Activated T-helper 17 cell treated with anti-CD3 and anti-CD28 coated beads, Interleukin-2, amount 50 U/mL, for 72 hours (primary cell): ENCODE results near the gene CRIP1. TPM values are rescaled to one million over a fixed set of nuclear protein-coding genes. Genes with fewer than 3 reads are reported as not detected.

Source experiments
- ATAC-seq: fragments of 150-1000 bp; cut with Tn5 transposase; replicated peaks from 2 replicates; pipeline ENCODE4 v1.10.0; 2021; ENCODE audit warnings: mild to moderate bottlenecking, moderate library complexity
- H3K27ac Mint-ChIP-seq: one replicate; pipeline ENCODE4 v1.8.0; 2022; ENCODE audit warnings: mixed read lengths
- H3K27me3 Mint-ChIP-seq: one replicate; pipeline ENCODE4 v1.8.0; 2022; ENCODE audit warnings: mixed read lengths
- H3K36me3 Mint-ChIP-seq: one replicate; pipeline ENCODE4 v1.8.0; 2022; ENCODE audit warnings: low read depth, mild to moderate bottlenecking, mixed read lengths
- H3K4me1 Mint-ChIP-seq: one replicate; pipeline ENCODE4 v1.8.0; 2022; ENCODE audit warnings: mixed read lengths
- H3K4me3 Mint-ChIP-seq: one replicate; pipeline ENCODE4 v1.8.0; 2022; ENCODE audit warnings: mild to moderate bottlenecking, mixed read lengths
- H3K9me3 Mint-ChIP-seq: one replicate; pipeline ENCODE4 v1.8.0; 2022; ENCODE audit warnings: mixed read lengths
- total RNA-seq, 2 donors: library from RNA; stranded (reverse); gene quantifications; one replicate each; pipeline ENCODE4 v1.2.3, GENCODE V29; 2022

Gene CRIP1
- total RNA-seq, 2 donors from 2014 or later, result 271 to 358 TPM

DNA sequence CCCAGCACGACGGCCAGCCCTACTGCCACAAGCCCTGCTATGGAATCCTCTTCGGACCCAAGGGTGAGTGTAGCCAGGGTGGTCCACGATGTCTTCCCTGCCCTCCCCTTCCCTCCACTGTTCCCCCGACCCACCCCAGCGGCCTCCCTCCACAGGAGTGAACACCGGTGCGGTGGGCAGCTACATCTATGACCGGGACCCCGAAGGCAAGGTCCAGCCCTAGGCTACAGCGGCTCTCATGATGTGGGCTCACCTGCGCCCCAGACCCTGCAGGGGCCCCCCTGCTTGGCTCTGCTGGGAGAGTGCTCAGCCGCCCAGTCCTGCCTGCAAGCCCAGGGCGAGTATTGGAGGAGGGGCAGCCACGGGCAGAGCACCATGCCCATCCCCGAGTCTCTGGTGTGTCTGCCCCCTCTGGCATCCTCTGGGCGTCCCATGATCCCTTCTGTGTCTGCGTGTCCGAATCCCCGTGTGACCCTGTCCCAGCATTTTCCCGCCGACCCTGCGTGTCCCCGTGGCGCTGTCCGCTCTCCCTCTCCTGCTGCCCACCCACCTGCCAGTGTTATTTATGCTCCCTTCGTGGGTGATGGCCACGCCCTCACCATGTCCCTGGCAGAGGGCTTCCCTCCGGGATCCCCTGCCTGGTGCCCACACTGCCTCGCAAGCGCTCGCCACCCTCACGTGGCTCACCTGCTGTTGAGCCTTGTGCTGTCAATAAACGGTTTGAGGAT is 7.1 kb upstream of the CRIP1 start:
- Mint-ChIP-seq H3K36me3 (no peaks in the 10 kb centered on the region), H3K4me3 (no peak overlapping the region), H3K9me3 (no peaks in the 10 kb centered on the region), H3K4me1 (peaks cover 18% of the 10 kb centered on the region), H3K27me3 (no peaks in the 10 kb centered on the region), H3K27ac (no peak overlapping the region)
- ATAC-seq, result no peak

DNA sequence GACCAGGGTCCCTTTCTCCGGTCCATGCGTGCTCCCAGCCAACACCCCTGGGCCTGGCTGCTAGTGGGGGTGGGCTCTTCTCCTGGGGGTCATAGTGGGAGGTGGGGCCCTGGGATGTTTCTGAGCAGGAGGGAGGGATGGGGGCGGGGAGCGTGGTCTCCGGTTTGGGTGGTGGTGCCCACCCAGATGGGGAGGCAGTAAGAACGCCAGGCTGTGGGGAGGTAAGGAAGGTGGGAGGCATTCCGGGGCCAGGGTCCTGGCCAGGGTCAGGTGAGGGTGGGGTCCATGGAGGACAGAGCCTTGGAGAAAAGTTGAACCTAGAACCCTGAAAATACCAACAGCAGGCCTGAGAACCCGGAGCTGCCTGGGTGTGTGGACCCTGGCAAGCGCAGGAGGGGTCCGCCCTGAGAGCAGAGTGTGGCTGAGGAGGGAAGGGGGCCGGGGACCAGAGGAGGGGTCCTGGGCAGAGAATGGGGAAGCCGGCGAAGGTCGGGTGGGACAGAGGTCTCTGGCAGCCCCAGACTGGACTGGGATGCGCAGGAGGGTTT is 6.4 kb upstream of the CRIP1 start:
- ATAC-seq, result no peak
- Mint-ChIP-seq H3K4me3 (peak overlapping the region; percentile 78), H3K36me3 (no peaks in the 10 kb centered on the region), H3K27me3 (no peaks in the 10 kb centered on the region), H3K4me1 (peaks cover 20% of the 10 kb centered on the region), H3K27ac (peak overlapping the region; percentile 100), H3K9me3 (no peaks in the 10 kb centered on the region)

DNA sequence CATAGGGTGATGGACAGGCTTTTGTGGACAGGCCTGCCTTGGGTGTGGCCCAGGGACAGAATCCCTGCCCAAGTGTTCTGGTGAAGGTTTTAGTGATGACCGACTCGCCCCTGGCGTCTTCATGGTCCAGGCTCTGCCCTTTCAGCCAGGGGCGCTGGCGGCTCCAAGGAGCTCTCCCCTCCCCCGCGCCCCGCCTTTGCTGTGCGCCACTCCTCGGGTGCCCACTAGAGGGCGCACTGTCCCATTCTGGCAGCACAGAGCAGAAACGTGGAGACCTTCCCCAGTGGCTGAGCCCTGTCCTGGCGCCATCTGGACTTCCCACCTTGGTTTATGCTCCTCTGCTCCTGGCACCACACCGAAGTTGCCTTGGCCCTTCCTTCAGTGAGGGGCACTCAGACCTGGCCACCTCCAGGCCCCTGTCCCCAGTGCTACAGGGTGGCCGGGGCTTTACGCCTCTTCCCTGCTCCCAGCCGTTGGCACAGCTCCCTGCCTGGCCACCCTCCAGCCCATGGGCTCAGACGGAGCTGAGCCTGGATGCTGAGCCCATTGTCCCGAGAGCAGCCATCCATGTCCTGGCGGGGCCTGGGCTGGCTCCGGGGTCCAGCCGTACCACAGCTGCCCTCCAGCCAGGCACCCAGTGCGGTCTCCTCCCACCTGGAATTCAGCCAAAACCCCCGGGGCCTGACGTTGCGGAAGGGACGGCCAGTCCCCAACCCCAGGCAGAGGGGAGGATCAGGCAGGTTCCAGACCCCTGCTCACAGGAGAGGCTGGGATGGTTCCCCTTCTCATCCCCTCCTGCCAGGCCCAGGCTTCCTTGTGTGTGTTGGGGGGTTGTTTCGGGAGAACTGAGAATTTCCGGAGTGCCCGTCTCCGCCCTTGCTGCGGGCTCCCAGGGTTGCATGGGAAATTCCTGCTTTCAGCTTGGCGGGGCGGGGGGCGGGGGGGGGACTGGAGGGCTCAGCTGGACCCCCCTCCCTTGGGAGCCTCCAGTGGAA is 5.6 kb upstream of the CRIP1 start:
- H3K27ac Mint-ChIP-seq, result peak overlapping the region; percentile 100
- H3K9me3 Mint-ChIP-seq, result no peaks in the 10 kb centered on the region
- no peaks in the 10 kb centered on the region for H3K27me3 Mint-ChIP-seq
- H3K4me3 Mint-ChIP-seq, result peak overlapping the region; percentile 78
- H3K4me1 Mint-ChIP-seq, result peaks cover 20% of the 10 kb centered on the region
- no peaks in the 10 kb centered on the region for H3K36me3 Mint-ChIP-seq
- ATAC-seq, result peak; percentile 69

DNA sequence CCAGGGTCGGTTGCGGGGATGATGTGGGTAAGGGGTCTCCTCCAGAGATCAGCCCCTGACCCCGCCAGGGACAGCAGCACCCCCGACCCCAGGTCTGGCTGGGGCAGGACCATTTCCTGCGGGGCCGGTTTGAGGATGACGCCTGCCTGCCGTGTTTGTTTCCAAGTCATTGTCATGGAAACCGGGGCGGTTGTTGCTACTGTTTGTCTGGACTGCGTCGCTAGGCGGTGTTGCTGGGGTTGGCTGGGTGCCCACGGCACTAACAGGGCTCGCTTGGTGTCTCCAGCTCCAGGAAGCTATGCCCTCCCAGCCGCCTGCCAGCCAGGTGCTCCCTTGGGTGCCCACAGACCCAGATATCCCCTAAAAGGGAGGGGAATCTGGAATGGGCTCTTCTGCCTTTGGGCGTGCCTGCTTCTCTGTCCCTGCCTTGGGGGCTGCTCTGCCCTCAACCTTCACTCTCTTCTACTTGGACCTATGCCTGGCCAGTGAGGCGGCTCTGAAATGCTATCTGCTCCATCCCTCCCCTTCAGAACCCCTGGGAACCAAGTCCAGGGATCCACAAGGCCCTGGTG is 4.7 kb upstream of the CRIP1 start:
- peak overlapping the region; percentile 78 for H3K4me3 Mint-ChIP-seq
- peak overlapping the region; percentile 100 for H3K27ac Mint-ChIP-seq
- no peaks in the 10 kb centered on the region for H3K9me3 Mint-ChIP-seq
- ATAC-seq, result peak; percentile 76
- H3K4me1 Mint-ChIP-seq, result peaks cover 20% of the 10 kb centered on the region
- H3K36me3 Mint-ChIP-seq, result no peaks in the 10 kb centered on the region
- no peaks in the 10 kb centered on the region for H3K27me3 Mint-ChIP-seq

DNA sequence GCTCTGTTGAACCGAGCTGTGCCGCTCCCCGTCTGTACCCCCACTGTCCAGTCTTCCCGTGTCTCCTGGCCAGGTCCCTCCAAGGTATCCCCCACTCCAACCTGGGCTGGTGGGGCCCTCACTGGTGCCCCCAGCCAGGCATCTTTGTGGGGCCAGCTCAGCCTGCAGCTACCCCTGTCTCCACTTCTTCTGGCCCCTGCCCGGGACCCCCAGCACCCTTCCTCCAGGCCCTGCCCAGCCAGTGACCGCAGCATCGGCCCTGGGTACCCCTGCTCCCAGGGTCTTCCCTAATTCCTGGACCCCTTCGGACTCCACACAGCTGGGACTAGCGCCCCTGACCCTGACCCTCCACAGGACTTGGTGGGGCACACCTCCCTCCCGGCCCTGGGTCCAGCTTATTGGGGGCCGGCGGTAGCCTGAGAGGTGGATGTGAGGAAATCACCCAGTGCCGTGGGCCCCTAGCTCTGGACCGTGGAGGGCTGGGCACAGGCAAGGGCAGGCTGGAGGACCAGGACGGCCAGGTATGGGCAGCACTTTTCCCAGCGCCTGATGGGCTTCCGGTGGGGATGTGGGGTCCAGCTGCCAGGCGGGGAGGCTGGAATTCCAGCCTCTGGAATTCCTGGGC is 4.1 kb upstream of the CRIP1 start:
- Mint-ChIP-seq H3K27ac (peak overlapping the region; percentile 100), H3K27me3 (no peaks in the 10 kb centered on the region), H3K9me3 (no peaks in the 10 kb centered on the region), H3K4me3 (peak overlapping the region; percentile 78), H3K4me1 (peaks cover 15% of the 10 kb centered on the region), H3K36me3 (peaks cover under 1% of the 10 kb centered on the region)
- no peak for ATAC-seq

DNA sequence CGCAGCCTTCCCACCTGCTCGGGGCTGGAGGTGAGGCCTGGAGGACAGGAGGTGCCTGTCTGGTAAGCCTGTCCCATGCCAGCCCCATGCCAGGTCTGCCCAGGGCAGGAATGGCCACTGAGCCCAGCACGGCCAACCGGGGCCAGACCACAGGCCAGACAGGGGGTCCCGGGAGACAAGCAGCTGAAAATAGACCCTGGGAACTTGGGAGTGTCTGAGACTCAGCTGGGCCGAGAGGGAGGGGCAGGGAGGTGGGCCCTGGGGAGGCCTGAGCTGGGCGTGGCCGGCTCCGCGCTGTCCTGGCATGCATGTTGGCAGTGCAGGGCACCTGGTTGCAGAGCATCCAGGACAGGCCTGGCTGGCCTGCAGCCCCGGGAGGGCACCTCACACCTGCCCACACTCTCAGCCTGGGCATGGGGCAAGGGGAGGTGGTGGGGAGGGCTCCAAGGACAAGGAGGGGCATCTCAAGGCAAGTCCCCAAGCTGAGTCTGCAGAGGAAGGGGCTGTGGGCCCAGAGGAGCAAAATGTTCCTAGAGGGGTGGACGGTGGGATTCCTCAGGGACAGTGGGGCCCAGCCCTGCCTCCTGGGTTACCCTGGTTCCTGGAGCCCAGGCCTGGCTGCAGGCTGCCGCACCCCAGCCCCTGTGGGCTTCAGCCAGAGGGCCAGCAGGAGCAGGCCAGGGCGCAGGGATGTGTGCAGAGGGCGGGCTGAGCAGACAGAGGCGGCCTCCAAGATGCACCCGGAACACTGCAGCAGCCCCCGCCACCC is 3.2 kb upstream of the CRIP1 start:
- no peaks in the 10 kb centered on the region for H3K9me3 Mint-ChIP-seq
- no peaks in the 10 kb centered on the region for H3K27me3 Mint-ChIP-seq
- no peak for ATAC-seq
- peaks cover 15% of the 10 kb centered on the region for H3K4me1 Mint-ChIP-seq
- H3K36me3 Mint-ChIP-seq, result peaks cover 8% of the 10 kb centered on the region
- H3K4me3 Mint-ChIP-seq, result no peak overlapping the region
- H3K27ac Mint-ChIP-seq, result peak overlapping the region; percentile 100

DNA sequence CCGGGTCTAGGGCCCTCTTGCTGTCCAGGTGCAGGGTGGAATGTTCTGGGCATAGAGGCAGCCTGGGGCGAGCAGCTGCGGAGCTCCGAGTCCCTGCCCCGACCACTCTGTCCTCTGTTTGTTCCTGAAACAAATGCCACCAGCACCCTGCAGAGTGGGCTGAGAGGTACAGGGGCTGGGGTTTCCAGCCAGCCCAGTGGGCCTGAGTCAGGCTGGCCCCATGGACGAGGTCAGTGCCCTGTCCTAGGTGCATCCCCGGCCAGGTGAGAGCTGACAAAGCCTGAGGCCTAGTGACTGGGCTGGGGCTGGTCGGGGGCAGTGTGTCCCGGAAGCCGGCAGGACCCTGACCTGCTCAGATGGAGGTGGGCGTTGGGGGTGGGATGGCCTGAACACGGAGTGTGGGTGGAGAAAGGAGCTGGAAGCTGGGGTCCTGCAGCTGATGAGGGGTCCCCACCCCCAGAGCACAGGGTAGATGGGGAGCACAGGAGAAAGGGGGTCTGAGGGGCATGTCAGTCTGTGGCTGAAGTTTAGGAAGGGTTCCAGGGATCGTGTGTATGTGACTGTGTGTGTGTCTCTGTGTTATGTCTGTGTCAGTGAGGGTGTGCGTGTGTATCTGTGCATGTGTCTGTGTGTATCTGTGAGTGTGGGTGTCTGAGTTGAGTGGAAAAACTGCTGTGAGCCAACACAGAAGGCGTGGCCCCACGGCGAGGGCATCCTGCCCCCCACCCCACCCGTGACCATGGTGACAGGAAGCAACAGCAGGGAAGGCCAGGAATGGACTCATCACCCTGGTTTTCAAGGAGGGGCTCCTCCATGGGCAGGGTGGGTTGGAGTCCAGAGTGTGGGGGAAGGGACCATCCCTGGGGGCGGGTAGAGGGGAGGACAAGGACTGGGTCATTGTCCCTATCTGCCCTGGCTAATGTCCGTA is 2.4 kb upstream of the CRIP1 start:
- Mint-ChIP-seq H3K4me1 (peaks cover 16% of the 10 kb centered on the region), H3K27me3 (no peaks in the 10 kb centered on the region), H3K9me3 (no peaks in the 10 kb centered on the region), H3K27ac (peak overlapping the region; percentile 100), H3K36me3 (peaks cover 17% of the 10 kb centered on the region), H3K4me3 (peak overlapping the region; percentile 7)
- ATAC-seq, result no peak

DNA sequence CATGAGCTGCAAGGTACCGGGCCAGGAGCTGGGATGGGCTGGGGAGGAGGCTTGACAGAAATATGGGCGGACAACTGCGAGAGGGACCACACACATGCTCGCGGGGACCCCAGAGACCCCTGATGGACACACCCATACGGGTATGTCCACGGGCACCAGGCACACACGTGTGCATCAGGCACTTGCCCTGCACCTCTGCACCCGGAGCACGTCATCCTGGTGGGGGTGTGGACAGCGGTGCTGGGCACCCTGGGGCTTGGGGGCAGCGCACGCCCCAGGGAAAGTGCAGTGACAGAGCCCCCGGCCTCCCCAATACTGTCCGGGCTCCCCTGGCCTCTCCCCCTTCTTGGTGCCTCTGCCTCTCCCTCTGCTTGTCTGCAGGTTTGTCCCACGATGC is 1.7 kb upstream of the CRIP1 start:
- Mint-ChIP-seq H3K4me3 (peak overlapping the region; percentile 7), H3K9me3 (no peaks in the 10 kb centered on the region), H3K4me1 (peaks cover 20% of the 10 kb centered on the region), H3K27me3 (no peaks in the 10 kb centered on the region), H3K36me3 (peaks cover 23% of the 10 kb centered on the region), H3K27ac (peak overlapping the region; percentile 100)
- no peak for ATAC-seq

DNA sequence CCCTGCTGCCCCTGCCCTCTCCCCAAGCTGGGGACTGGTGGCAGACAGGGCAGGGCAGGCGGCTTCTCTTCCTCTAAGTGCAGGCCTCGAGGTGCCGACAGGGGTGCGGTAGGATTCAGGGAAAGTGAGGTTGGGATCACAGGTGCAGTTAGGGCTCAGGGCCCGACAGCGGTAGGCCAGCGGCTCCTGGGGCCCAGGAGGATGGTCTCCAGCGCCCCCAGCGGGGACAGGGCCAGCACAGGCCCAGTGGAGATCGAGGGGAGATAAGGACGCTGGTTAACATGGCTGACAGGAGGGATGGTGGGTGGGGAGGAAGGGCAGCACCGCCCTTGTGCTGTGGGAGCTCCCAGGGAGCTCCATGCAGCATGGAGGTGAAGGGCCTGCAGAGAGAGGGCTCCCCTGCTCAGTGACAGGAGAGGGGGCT is 935 bp upstream of the CRIP1 start:
- Mint-ChIP-seq H3K9me3 (no peaks in the 10 kb centered on the region), H3K4me3 (peak overlapping the region; percentile 86), H3K27me3 (no peaks in the 10 kb centered on the region), H3K4me1 (peaks cover 20% of the 10 kb centered on the region), H3K27ac (peak overlapping the region; percentile 81), H3K36me3 (peaks cover 25% of the 10 kb centered on the region)
- no peak for ATAC-seq

DNA sequence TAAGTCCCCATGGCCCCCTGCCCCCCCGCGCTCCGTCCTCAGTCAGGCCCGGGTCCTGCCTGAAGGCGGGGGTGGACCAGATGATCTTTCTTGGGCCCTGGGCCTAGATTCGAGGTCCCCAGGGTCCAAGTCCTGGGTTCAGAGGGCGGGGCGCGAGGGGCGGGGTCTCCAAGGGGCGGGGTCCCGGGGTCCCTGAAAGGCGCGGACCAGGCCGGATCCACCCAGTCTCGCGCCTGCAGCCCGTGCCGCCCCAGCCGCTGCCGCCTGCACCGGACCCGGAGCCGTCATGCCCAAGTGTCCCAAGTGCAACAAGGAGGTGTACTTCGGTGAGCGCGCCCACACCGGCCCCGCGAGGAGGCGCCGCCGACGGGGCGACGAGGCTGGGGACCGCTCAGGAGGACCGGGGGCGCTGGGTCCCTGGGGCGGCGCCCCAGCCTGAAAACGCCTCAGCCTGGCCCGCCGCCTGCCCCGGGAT is 325 bp downstream of the CRIP1 start:
- Mint-ChIP-seq H3K4me3 (peak overlapping the region; percentile 86), H3K27me3 (no peaks in the 10 kb centered on the region), H3K9me3 (no peaks in the 10 kb centered on the region), H3K27ac (peak overlapping the region; percentile 92), H3K36me3 (peaks cover 33% of the 10 kb centered on the region), H3K4me1 (peaks cover 22% of the 10 kb centered on the region)
- no peak for ATAC-seq

DNA sequence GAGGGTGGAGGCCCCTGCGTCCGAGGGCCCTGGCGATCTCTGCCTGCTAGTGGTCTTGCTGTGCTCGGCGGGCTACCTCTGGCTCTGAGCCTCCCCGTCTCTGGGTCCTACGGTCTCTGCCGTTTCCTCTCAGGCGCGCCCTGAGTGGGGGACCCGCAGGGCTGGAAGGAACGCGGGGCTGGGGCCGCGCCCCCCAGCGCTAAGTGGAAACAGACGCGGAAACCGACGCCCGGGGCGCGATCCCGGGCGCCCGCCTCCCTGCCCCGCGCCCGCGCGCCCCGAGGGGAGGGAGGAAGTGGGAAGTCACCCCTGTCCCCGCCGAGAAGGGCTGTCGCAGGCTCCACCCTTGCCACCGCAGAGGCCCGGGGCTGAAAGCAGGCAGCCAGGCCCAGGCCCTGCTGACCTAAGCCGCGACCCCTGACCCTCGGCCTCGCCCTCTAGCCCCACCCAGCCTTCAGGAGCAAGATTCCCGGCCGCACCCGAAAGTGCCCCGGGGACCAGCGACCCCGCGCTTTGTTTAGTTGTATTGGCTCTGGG is 831 bp downstream of the CRIP1 start:
- Mint-ChIP-seq H3K27me3 (no peaks in the 10 kb centered on the region), H3K4me3 (peak overlapping the region; percentile 86), H3K27ac (peak overlapping the region; percentile 92), H3K9me3 (no peaks in the 10 kb centered on the region), H3K36me3 (peaks cover 33% of the 10 kb centered on the region), H3K4me1 (peaks cover 17% of the 10 kb centered on the region)
- peak; percentile 8 for ATAC-seq

DNA sequence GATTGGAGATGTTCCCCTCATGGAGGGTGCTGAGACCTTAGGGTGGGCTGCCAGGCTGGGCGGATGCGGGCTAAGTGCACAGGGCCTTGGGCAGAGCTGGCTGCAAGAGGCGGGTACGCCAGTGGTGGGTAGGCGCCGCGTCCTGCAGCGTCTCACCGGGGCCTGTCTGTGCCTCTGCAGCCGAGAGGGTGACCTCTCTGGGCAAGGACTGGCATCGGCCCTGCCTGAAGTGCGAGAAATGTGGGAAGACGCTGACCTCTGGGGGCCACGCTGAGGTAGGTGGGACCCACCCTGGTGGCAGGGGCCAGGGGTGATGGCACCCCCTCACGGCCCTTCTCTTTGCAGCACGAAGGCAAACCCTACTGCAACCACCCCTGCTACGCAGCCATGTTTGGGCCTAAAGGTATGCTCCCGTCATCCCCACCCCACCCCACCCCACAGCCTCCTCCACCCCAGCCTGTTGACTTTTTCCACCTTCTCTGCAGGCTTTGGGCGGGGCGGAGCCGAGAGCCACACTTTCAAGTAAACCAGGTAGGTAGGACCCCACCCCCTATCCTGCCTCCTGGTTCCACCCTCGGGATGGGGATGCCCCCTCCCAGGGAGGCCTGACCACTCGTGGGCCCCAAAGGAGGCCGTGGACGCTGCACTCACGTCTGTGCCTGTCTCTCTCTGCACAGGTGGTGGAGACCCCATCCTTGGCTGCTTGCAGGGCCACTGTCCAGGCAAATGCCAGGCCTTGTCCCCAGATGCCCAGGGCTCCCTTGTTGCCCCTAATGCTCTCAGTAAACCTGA is 1.5 kb downstream of the CRIP1 start:
- peak overlapping the region; percentile 92 for H3K27ac Mint-ChIP-seq

More for the DNA sequence above, 1.5 kb downstream of the CRIP1 start:
- Mint-ChIP-seq H3K36me3 (peaks cover 33% of the 10 kb centered on the region), H3K4me1 (peaks cover 16% of the 10 kb centered on the region), H3K27me3 (no peaks in the 10 kb centered on the region), H3K4me3 (peak overlapping the region; percentile 86), H3K9me3 (no peaks in the 10 kb centered on the region)
- ATAC-seq, result no peak
